Measurements from ENCODE around the gene TEX44.

The TEX44 gene

DNA sequence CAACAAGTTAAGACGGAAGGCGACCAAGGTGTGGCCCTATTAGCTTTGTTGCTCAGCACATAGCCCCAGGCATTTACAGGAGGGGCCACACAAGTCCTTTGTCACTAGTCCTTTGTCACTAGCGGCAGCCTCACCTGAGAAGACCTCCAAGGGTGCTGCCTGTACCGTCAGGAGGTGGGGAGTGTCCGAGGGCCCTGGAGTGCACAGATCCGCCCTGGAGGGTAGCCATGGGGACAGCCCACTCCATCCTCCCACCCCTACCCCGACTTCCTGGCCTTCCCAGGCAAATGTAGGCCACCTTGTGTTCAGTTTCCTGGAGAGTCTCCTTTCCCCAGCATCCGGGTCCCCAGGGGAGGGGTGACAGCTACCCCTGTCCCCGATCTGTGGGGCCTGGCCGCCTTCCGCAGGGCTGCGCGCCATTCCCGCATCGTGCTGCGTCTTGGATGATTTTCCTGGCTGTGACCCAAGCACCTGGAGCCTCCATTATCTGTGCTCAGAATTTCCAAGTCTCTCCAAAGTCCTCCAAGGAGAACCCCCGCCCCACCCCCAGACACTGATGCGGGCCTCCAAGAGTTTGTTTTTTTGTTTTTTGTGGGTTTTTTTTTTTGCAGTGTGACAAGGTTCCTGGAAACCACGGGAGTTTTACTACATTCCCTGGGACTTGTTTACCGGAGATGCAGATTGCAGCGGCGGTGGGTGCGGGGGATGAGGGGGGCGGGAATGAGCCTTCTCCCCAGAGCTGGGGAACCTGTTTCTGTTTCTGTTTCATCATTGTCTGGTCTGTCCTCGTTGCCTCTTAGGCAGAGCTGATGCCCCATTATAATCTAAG is 28.6 kb downstream of the TEX44 start:
- Mint-ChIP-seq H3K4me1 (peaks cover 41% of the 10 kb centered on the region), H3K9me3 (no peaks in the 10 kb centered on the region), H3K27me3 (ENCODE audit: low read depth) (no peaks in the 10 kb centered on the region), H3K27ac (peak overlapping the region in 2 of 3 experiments; percentile 71 to 78), H3K36me3 (ENCODE audit: low read depth) (no peaks in the 10 kb centered on the region), H3K4me3 (peak overlapping the region in 2 of 3 experiments; percentile 58 to 68)
- TF ChIP-seq, protein P1, sequence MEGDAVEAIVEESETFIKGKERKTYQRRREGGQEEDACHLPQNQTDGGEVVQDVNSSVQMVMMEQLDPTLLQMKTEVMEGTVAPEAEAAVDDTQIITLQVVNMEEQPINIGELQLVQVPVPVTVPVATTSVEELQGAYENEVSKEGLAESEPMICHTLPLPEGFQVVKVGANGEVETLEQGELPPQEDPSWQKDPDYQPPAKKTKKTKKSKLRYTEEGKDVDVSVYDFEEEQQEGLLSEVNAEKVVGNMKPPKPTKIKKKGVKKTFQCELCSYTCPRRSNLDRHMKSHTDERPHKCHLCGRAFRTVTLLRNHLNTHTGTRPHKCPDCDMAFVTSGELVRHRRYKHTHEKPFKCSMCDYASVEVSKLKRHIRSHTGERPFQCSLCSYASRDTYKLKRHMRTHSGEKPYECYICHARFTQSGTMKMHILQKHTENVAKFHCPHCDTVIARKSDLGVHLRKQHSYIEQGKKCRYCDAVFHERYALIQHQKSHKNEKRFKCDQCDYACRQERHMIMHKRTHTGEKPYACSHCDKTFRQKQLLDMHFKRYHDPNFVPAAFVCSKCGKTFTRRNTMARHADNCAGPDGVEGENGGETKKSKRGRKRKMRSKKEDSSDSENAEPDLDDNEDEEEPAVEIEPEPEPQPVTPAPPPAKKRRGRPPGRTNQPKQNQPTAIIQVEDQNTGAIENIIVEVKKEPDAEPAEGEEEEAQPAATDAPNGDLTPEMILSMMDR (IDR thresholded peaks at IDR 0.05; ENCODE audit: unreplicated experiment in 3 of 3), result no peak

DNA sequence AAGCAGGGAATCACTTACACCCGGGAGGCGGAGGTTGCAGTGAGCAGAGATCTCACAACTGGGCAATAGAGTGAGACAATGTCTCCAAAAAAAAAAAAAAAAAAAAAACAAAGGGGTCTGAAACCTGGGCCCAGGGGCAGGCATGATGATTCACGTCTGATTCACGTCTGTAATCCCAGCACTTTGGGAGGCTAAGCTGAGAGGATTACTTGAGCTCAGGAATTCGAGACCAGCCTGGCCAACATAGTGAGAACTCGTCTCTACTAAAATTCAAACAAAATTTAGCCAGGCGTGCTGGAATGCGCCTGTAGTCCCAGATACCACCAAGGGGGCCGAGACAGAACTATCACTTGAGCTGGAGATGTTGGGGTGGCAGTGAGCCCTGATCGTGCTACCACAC is 30.3 kb downstream of the TEX44 start:
- no peak overlapping the region for H3K4me3 Mint-ChIP-seq
- H3K27ac Mint-ChIP-seq, result no peak overlapping the region
- H3K9me3 Mint-ChIP-seq, result no peaks in the 10 kb centered on the region
- H3K36me3 Mint-ChIP-seq (ENCODE audit: low read depth), result no peaks in the 10 kb centered on the region
- H3K27me3 Mint-ChIP-seq (ENCODE audit: low read depth), result no peaks in the 10 kb centered on the region
- TF ChIP-seq, protein P1 (IDR thresholded peaks at IDR 0.05; ENCODE audit: unreplicated experiment in 3 of 3), result no peak
- peaks cover 35% of the 10 kb centered on the region for H3K4me1 Mint-ChIP-seq

DNA sequence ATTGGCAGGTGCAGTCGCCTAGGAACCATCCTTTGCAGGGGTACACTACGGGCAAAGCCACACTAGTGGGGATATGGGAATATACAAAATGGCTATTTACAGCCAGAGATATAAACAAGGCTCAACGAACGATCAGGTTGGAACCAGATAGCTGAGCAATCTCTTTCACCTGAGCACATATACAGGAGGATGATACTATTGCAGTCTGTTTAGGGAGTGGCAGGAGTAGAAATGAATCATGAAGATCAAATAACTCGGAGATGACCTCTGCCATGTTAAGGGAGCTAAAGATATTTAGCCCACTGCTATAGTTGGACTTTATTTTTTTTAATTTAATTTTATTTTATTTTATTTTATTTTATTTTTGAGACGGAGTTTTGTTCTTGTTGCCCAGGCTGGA is 33.8 kb downstream of the TEX44 start:
- peaks cover 25% of the 10 kb centered on the region for H3K4me1 Mint-ChIP-seq
- TF ChIP-seq, protein P1 (IDR thresholded peaks at IDR 0.05; ENCODE audit: unreplicated experiment in 3 of 3), result no peak
- no peaks in the 10 kb centered on the region for H3K9me3 Mint-ChIP-seq
- peak overlapping the region in 2 of 3 experiments; percentile 64 to 76 for H3K27ac Mint-ChIP-seq
- H3K36me3 Mint-ChIP-seq (ENCODE audit: low read depth), result no peaks in the 10 kb centered on the region
- no peaks in the 10 kb centered on the region for H3K27me3 Mint-ChIP-seq (ENCODE audit: low read depth)
- no peak overlapping the region for H3K4me3 Mint-ChIP-seq

DNA sequence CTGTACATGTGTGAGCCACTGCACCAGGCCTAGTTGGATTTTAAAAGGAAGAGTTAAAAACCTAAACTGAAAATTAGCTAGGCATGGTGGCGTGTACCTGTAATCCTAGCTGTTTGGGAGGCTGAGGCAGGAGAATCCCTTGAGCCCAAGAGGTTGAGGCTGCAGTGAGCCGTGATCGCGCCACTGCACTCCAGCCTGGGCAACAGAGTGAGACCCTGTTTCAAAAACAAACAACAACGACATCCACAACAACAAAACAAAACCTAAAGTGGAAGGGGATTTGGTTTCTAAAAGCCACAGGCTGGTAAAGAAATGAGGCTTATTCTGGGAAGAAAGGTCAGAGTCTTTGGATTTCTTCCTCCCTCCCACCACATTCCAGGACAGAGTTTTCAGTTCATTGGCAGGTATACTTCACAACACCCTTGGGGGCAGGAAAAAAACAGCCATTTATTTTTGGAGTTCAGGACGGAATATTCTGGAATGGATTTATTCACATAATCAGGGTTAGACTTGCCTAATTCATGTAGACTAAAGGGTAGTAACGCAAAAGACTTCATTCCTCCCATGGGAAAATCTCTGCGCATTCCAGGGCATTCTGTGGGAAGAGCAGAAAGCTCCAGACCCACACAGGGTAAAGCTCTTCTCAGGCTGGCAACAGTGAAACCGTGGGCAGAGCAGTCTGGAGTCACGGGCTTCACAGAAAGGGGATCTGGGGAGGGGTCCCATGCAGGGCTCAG is 34.9 kb downstream of the TEX44 start:
- Mint-ChIP-seq H3K27me3 (ENCODE audit: low read depth) (no peaks in the 10 kb centered on the region), H3K9me3 (no peaks in the 10 kb centered on the region), H3K4me1 (peaks cover 20% of the 10 kb centered on the region), H3K36me3 (ENCODE audit: low read depth) (no peaks in the 10 kb centered on the region), H3K4me3 (peak overlapping the region in 2 of 3 experiments; percentile 31 to 32), H3K27ac (peak overlapping the region; percentile 88 to 95 (median 92))
- TF ChIP-seq, protein P1 (IDR thresholded peaks at IDR 0.05; ENCODE audit: unreplicated experiment in 3 of 3), result no peak

DNA sequence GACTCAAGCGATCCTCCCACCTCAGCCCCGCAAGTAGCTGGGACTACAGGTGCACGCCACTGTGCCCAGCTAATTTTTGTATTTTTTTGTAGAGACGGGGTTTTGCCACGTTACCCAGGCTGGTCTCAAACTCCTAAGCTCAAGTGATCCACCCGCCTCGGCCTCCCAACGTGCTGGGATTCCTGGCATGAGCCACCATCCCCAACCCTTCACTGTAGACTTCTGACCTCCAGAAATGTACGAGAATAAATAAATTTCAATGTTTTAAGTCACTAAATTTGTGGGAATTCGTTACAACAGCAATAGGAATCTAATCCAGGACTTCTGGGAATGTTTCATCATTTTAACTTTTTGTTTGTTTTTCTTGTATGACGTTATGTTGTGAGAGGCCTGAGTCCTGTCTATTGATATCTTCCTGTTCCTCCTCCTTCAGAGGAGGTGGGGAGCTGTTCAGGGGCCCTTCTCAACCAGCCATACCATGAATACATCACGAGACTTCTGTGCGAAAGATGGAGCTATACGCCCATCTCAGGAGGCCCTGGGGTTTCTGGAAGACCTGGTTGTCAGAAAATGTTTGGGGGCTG is 40.0 kb downstream of the TEX44 start:
- Mint-ChIP-seq H3K9me3 (no peaks in the 10 kb centered on the region), H3K4me1 (peaks cover 16% of the 10 kb centered on the region), H3K27me3 (ENCODE audit: low read depth) (peaks cover 3% of the 10 kb centered on the region), H3K36me3 (ENCODE audit: low read depth) (no peaks in the 10 kb centered on the region), H3K27ac (peak overlapping the region in 2 of 3 experiments; percentile 0 to 85), H3K4me3 (no peak overlapping the region)
- TF ChIP-seq, protein P1 (IDR thresholded peaks at IDR 0.05; ENCODE audit: unreplicated experiment in 3 of 3), result no peak

Measured in nephron (organoid).